Dedifferentiated amniotic fluid mesenchymal stem cell (primary cell): ENCODE measurements around the gene MEX3D.
A peak's percentile ranks its signal among the peaks of the same experiment; 100 is the strongest.
"Not testable (repeated sequence)": the region's sequence is repeated elsewhere in the genome, so short reads cannot be mapped to it uniquely, and the experiment has no call there.

Experiments
- DNase-seq: peaks from one replicate; pipeline ENCODE4 v3.0.0-alpha.2; 2016; ENCODE audit errors: extremely low spot score

Gene MEX3D

DNA sequence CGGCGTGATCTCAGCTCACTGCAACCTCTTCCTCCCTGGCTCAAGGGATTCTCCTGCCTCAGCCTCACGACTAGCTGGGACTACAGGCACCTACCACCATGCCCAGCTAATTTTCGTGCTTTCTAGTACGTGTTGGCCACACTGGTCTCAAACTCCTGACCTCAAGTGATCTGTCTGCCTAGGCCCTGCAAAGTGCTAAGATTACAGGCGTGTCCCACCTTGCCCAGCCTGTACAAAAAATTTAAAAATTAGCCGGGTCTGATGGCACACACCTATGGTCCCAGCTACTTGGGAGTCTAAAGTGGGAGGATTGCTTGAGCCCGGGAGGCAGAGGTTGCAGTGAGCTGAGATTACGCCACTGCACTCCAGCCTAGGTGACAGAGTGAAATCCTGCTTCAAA lies 4.7 kb upstream of the MEX3D start:
- DNase-seq = no peak

DNA sequence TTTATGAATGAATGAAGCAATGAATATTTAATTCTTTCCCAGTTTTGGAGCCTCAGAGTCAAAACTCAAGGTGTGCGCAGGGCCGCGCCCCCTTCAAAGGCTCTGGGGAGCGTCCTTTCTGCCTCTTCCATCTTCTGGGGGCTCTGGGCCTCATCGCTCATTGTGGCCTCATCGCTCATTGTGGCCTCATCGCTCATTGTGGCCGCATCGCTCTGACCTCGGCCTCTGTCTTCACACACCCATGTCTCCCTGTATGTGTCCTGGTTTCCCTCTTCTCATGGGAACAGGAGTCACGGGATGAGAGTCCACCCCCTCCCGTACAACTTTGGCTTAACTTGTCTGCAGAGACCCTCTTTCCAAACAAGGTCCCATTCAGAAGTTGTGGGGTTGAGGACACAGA lies 3.2 kb upstream of the MEX3D start:
- DNase-seq = no peak

DNA sequence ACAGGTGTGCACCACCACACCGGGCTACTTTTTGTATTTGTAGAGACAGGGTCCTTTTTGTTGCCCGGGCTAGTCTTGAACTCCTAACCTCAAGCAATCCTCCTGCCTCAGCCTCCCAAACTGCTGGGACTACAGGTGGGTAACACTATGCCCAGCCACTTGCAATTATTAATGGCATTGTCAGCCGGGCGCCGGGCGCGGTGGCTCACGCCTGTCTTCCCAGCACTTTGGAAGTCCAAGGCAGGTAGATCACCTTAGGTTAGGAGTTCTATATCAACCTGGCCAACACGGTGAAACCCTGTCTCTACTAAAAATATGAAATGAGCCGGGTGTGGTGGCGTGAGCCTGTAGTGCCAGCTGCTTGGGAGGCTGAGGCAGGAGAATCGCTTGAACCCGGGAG lies 2.7 kb upstream of the MEX3D start:
- no peak for DNase-seq

DNA sequence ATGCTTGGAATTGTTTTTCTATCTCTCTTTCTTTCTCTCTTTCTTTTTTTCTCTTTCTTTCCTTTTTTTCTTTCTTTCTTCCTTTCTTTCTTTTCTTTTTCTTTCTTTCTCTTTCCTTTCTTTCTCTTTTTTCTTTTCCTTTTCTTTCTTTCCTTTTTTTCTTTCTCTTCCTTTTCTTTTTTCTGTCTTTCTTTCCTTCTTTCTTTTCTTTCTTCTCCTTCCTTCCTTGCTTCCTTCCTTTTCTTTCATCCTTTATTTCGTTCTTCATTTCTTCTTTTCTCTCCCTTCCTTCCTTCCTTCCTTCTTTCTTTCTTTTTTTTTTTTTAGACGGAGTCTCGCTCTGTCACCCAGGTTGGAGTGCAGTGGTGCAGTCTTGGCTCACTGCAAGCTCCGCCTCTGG lies 1.9 kb upstream of the MEX3D start:
- no peak for DNase-seq

DNA sequence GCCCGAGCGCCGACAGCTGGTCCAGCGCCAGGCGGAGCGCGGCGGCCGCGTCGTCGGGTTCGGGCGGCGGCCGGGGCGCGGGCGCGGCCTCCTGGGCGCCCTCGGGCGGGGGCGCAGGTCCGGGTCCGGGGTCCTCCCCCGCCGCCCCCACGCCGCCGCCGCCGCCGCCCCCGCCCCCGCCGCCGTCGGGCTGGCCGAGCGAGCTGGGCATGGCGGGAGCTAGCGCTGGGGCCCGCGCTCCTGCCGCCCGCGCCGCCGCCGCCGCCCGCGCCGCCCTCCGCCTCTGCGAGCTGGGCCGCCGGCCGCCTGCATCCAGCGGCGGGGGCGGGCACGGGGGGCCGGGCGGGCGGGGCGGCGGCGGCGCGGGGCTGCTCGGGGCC lies 287 bp downstream of the MEX3D start:
- DNase-seq = no peak

DNA sequence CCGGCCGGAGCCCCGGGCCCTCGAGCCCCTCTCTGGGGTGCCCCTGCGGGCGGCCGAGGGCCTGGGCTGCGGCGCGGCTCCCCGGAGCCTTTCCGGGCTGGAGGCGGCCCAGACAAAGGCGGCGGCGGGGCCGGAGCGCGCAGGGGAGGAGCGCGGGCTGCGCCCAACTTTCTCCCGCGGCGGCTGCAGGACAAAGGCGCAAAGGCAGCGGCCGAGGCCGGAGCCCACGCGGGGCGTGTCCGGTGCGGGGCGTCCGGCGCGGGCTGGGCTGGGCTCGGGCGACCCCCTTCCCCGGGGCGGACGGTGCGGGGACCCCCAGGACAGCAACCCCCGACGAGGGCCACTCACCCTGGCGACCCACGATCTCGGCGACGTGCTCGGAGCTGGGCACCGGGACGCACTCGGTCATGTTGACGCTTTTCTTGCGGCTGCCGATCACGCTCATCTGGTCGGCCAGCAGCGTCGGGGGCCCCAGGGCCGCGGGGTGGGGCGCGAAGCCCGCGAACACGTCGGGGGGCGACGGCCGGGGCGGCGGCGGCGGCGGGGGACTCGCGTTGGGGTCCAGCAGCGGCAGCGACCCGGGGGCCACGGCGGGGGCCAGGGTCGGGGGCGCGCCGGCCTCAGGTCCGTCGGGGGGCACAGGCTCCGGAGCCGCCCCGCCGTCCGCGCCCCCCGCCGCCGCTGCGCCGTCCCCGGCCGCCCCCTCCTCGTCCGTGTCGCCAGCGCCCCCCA lies 843 bp downstream of the MEX3D start:
- no peak for DNase-seq

DNA sequence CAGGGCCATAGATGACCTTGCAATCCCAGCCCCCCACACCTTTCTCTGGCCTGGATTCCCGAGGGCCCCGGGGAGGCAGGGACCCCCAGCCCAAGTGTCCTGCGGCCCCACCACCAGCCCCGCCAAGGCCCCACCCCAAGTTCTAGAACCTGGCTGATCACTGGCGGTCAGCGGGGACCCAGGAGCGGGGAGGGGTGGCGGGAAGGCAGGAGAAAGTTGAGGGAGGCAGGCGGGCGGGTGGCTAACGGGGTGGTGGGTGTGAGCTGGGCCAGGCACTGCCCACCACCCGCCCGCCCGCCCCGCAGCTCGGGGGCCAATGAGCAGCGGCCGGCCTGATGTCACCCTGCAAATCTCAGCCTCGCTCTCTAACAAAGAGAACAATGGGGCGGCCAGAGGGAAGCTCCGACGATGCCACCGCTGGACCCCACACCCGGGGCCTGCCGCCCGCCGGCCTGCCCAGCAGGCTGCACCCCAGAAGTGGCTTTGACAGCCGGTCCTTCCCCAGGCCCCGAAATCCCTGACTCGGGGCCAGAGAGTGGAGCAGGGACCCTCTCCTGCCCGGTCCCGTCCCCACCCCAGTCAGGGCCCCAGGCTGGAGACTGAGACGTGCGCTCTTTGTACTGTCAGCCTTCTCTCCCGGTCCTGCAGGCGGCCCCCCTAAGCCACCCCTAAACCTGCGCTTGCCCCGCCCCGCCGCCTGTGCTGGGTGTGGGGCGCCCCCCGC lies 1.6 kb downstream of the MEX3D start:
- peak; percentile 69 for DNase-seq

DNA sequence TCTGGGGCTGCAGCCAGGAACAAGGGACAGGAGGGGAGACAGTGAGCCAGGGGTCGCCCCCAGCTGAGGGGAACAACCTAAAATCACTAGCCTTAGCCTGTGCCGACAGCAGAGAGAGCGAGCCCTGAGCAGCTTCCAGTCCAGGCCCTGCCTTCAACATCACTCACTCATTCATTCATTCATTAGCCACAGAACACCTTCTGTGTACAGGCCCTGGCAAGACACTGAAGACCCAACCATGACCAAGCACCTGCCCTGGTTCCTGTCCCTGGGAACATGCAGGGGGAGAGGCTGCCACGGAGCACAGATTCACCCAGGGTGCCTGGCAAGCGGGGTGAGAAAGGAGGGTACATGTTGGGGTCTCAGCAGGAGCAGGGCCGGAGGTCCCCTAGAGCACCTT lies 4.9 kb downstream of the MEX3D start:
- DNase-seq = no peak

DNA sequence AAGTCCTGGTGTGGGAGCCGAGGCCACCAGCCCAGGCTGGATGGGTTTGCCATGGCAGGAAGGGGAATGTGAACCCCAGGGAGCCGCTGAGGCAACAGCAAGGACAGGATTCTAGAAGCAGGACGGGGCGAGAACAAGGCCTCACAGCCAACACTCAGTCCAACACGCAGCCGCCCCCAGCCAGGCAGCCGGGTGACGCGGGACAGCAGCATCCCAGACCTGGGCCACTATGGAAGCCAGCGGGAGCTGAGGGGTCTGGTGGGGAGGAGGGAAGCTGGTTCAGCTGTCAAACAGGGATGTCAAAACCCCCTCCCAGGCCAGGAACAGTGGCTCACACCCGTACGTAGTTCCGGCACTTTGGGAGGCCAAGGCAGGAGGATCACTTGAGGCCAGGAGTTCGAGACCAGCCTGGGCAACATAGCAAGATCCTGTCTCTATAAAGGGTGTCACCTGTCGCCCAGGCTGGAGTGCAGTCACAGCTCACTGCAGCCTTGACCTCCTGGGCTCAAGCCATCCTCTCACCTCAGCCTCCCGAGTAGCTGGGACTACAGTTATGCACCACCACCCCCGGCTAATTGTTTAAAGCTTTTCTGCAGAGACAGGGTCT lies 6.8 kb downstream of the MEX3D start:
- no peak for DNase-seq

DNA sequence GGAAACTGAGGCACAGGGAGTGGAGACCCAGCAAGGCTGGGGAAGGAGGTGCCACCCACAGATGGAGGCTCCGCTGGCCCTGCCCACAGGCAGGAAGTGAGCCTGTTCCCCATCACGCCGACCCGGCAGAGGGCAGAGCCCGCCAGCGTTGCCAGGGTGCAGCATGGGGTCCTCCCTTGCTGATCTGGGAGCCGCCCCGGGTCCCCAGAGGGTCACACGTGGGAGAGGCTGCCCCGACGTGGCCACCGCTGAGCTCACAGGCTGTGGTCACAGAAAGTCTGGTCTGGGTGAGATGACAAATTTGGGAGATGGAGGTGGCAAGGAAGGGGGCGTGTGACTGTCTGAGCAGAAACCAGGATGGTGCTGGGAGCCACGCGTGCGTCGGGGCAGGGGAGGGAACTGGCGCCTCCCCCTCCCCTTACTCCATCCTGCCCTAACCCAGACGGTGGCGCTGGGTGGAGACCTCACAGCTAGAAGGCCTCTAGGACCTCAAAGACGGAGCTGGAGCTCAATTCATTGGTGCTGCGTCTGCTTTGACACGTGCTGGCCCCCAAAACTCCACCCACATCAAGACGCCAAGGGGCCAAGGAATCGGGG lies 7.7 kb downstream of the MEX3D start:
- no peak for DNase-seq

DNA sequence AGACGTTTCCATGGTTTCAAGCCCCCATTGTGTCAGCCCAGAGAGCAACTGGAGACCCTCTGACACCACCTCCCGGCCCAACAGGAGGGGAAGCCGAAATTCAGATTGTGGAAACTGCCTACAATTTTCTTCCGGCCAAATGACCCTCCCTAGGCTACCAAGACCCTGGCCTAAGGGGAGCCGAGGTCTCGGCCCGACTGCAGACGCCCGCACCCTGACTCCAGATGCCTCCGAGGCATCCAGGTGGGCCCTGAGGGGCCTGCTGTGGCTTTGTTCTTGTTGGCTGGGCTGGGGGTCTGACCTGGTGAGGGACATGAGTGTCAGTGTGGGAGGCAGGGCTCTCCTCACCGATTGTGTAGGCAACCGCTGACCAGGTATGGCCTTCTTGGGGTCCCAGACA lies 9.6 kb downstream of the MEX3D start:
- no peak for DNase-seq

DNA sequence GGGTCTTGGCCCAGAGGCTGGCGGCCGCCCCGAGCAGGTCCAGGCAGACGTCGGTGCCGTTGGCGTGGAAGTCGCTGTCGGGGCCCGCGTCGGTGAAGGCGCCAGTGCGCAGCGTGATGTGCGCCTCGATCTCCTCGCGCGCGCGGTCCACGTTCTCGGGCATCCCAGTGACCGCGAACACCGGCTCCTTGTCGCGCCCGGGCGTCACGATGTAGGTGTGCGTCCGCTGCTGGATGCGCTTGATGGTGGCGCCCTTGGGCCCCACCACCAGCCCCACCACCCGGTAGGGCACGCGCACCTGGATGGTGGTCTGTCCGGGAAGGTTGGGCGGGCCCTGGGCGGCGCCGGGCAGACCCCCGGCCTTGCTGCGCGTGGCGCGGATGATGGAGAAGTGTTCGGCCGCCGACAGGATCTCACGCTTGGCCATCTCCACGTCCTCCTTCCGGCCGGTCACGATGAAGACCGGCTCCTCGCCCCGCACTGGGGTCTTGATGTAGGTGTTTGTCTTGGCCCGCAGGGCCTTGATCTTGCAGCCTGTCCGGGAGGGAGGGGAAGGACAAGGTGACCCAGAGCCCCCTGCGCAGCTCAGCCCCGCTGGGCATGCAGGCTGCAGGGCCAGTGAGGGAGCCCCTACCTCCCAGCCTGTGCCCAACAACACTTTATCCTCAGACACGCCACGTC lies 11.6 kb downstream of the MEX3D start:
- no peak for DNase-seq

DNA sequence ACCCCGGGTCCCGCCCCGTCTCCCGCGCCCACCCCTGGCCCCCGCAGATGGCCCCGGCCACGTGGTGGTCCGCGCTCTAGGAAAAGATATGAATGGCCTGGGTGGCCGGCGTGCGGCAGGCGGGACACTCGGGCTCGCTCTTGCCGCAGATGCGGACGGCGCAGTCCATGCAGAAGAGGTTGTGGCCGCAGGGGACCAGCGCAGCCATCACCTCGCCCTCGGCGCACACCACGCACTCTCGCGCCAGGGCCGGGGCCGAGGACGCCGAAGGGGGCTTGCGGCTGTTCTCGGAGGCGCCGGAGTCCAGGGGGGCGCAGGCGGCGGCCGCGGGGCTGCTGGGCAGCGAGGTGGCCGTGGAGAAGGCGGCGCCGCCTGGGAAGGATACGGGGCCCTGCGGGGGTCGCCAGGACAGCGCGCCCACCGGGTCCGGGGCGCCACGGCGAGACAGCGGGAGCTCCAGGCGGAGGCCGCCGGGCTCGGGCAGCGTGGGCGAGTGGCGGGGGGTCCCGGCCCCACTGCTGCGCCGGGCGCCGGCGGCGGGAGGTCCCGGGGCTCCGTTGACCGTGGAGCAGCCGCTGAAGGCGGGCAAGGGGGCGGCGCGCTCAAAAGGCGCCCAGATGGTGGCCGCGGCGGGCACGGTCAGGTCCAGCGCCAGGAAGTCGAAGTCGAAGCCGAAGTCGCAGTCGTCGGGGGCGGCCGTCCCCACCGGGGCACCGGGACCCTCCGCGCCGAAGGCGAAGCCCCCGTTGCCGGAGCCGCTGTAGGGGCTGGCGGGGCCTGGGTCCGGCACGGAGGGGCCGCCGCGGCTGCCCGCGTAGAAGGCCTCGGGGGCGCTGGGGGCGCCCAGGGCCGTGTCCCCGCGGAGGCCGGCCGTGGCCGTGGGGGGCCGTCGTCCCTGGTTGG lies 12.4 kb downstream of the MEX3D start:
- no peak for DNase-seq

DNA sequence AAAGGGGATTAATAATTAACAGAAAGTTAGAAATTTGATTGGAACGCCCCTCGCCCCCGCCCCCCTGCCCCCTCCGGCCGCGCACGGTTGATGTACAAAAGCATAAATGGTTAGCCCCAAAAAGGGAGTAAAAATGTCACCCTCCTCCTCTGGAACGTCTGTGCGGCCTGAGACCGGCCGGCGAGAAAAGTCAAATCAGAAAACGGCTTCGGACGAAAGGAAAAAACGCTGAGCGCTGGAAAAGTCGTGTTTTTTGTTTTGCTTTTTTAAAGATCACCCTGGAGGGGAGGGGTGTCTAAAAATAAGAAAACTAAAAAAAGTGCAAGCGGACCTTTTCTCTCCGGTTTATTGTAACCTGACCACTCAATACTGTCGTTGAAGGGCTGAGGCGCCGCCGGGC lies 13.2 kb downstream of the MEX3D start:
- no peak for DNase-seq

DNA sequence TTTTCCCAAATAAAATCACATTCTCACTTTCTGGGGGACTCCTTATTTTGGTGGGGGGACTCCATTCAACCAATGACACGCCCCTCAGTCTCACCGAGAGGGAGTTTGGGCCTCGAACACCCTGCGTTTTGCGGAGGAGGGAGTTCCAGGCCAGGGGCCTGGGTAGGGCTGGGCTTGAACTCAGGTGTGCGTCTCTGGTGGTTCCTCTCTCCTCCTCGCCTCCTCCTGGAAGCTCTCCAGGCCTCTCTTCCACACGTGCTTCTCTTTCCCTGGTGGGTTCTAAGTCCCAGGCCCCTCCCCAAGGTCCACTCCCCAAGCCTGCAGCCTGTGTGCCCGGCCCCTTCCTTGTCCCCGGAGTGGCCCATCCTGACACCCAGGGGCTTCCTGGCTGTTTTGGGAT lies 14.7 kb downstream of the MEX3D start:
- DNase-seq = no peak

DNA sequence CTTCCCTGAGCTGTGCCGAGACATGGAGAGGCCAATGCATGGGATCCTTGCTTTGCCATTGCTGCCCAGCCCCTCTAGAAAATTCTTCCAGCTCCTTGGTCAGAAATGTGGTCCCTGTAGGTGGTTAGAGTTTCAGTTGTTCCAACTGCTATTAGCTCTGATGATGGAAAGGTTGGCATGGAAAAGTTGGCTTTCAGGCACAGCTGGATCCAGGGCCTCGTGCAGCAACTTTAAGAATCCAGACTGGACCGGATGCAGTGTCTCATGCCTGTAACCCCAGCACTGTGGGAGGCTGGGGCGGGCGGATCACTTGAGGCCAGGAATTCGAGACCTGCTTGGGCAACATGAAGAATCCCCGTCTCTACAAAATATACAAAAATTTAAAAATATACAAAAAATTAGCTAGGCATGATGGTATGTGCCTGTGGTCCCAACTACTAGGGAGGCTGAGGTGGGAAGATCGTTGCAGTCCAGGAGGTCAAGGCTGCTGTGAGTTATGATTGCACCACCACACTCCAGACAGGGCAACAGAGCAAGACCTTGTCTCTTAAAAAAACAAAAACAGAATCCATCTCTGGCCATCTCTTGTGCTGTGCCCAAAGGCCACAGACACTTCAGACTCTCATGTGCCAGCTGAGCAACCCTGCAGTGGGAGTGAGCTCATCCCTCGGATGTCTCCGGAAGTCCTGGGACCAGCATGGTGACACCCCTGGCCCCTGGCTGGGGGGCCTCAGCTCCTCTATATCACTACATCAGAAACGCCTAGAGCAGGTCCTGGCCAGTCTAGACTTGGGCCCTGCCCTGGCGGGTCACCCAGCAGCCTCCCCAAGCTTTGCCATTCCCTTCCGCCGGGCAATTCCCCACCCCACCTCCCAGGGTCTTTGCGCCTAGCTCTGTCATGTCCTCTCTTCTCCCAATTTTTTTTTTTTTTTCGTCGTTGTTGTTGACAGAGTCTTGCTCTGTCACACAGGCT lies 16.8 kb downstream of the MEX3D start:
- DNase-seq = no peak

DNA sequence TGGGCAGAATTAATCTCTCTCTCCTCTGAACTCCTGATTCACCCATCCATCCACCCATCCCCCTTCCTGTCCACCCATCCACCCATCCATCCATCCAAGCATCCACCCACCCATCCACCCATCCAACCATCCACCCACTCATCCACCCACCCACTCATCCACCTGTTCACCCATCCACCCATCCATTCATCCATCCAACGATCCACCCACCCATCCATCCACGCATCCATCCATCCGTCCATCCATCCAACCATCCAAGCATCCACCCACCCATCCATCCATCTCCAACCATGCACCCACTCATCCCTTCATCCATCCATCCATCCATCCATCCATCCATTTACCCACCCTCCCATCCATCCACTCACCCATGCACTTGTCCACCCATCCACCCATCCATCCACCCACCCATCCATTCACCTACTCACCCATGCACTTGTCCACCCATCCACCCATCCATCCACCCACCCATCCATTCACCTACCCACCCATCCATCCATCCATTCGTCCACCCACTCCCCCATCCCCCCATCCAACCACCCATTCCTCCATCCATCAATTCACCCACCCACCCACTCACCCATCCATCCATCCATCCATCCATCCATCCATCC lies 18.7 kb downstream of the MEX3D start:
- no peak for DNase-seq

DNA sequence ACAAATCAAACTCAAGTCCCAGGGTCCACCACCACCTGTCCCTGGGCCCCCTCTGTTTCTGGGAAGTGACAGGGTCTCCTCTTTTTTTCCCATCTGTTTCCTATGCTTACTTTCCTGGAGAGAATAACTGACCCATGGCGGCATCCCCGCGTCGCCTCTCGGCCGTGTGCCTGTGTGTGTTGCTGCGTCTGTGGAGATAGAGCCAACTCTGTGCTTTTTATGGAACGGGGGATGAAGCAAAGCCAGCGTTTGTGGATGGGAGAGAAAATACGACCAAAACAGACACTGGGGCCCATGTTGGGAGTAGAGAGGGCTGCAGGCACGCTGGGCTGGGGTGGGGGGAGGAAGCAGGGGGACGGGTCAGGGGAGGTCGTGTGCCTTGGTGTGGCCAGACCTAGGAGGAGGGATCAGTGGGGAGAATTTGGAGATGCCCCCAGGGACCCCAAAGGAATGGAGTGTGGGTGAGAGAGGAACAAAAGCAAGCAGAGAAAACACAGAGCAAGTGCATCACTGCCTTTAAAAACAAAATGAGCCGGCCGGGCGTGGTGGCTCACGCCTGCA lies 27.7 kb downstream of the MEX3D start:
- DNase-seq = no peak

DNA sequence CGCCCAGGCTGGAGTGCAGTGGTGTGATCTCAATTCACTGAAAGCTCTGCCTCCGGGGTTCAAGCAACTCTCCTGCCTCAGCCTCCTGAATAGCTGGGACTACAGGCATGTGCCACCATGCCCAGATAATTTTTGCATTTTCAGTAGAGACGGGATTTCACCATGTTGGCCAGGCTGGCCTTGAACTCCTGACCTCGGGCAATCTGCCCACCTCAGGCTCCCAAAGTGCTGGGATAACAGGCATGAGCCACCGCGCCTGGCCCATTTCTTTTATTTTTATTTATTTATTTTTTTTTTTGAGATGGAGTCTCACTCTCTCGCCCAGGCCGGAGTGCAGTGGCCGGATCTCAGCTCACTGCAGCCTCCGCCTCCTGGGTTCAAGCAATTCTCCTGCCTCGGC lies 28.4 kb downstream of the MEX3D start:
- not testable (repeated sequence) for DNase-seq
